ENCODE results near the gene SPTLC2. TPM values are rescaled to one million over a fixed set of nuclear protein-coding genes. Genes with fewer than 3 reads are reported as not detected.
"Not testable (repeated sequence)": the region's sequence is repeated elsewhere in the genome, so short reads cannot be mapped to it uniquely, and the experiment has no call there.

The SPTLC2 gene
- total RNA-seq, 1 donor from 2014 or later: 10.8 TPM

GRCh38 chr14:77599889-77600288 lies 16.5 kb downstream of the SPTLC2 start:
- intact Hi-C loops (cut with DNase I): no loop called here
- DNase-seq (ENCODE audit: missing footprints) (no peak), ATAC-seq (no peak)

DNA sequence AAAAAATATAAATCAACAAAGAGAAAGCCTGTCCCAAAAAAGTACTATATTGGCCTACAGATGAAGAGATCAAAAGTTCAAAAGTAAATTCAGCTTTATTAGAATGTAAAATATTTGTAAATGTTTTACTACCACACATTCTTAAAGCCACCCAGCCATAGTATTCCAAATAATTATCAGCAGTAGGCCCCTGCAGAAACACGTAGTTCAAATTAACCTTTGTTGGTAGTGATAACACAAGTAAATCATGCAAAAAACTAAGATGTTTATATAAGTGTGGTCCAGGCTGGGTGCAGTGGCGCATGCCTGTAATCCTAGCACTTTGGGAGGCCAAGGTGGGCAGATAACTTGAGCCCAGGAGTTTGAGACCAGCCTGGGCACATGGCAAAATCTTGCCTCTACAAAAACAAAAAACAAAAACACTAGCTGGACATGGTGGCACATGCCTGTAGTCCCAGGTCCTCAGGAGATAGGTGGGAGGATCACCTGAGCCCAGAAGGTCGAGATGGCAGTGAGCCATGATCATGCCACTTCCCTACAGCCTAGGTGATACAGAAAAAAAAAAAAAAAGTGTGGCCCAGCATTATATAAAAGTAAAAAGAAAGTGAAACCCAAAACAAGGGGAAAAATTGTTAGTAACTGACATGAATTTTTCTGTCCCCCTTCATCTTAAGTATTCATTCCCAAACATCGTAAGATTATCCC lies 17.9 kb downstream of the SPTLC2 start:
- intact Hi-C loops (cut with DNase I): no loop called here
- no peak for ATAC-seq
- no peak for DNase-seq (ENCODE audit: missing footprints)

GRCh38 chr14:77593501-77593961 lies 22.9 kb downstream of the SPTLC2 start:
- ATAC-seq (no peak), DNase-seq (ENCODE audit: missing footprints) (no peak)
- intact Hi-C loops (cut with DNase I): no loop called here

- DNase-seq (ENCODE audit: missing footprints) (no peak), ATAC-seq (no peak)
- intact Hi-C loops (cut with DNase I): no loop called here
These were observed 25.5 kb downstream of the SPTLC2 start for GRCh38 chr14:77590845-77591485.

DNA sequence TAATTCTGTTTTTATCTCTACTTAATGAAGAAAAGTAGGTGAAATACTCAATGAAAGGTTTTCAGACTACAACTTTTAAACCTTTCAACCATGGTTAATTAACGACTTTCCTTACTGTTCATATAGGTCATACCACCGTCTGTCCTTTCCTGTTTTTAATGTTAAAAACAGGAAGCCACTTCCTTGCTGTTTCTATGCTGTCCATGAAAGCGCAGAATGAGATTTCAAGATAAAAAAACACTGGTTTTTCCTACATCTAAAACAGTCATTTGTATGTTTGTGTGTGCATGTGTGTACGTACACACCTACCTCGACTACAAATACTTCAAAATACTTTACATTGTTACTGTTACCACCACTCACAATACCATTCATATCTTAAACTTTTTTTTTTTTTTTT lies 27.3 kb downstream of the SPTLC2 start:
- intact Hi-C loops (cut with DNase I): no loop called here
- no peak for ATAC-seq
- DNase-seq (ENCODE audit: missing footprints): no peak

DNA sequence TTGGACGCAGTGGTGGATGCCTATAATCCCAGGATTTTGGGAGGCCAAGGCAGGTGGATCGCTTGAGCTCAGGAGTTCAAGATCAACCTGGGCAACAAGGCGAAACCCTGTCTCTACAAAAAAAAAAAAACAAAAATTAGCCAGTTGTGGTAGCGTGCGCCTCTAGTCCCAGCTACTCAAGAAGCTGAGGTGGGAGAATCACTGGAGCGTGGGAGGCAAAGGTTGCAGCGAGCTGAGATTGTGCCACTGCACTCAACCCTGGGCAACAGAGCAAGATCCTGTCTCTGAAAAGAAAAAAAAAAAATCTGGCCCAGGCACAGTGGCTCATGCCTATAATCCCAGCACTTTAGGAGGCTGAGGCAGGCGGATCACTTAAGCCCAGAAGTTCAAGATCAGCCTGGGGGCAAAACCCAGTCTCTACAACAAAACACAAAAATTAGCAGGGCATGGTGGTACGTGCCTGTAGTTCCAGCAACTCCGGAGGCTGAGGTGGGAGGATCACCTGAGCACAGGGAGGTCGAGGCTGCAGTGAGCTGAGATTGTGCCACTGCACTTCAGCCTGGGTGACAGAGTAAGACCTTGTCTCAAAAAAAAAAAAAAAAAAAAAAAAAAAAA lies 27.9 kb downstream of the SPTLC2 start:
- ATAC-seq; intact Hi-C loops (cut with DNase I); DNase-seq (ENCODE audit: missing footprints): not testable (repeated sequence)

DNA sequence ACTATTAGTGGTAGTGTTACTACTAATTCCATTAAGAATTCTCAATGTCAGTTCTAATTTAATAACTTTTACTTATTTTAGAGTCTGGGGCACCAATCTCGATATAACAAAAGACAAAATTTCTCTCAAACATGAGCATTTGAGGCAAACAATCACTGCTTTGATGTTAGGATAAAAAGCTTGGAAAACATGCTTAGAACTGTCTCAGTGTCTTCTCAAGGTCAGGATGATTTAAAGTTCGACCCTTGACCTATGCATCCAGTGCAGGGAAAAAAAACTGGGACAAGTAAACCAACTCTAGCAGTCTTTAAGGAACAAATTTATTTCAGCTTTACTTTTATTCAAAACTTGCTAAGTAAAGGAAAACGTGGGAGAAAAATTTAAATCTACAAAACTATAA lies 31.1 kb downstream of the SPTLC2 start:
- DNase-seq (ENCODE audit: missing footprints): no peak
- intact Hi-C loops (cut with DNase I): no loop called here
- no peak for ATAC-seq

GRCh38 chr14:77584809-77585208 lies 31.6 kb downstream of the SPTLC2 start:
- no peak for DNase-seq (ENCODE audit: missing footprints)
- intact Hi-C loops (cut with DNase I): no loop called here
- ATAC-seq: no peak

GRCh38 chr14:77583657-77584056 lies 32.8 kb downstream of the SPTLC2 start:
- ATAC-seq (no peak), DNase-seq (ENCODE audit: missing footprints) (no peak)
- intact Hi-C loops (cut with DNase I): no loop called here

GRCh38 chr14:77582511-77582910 lies 33.9 kb downstream of the SPTLC2 start:
- intact Hi-C loops (cut with DNase I): no loop called here
- DNase-seq (ENCODE audit: missing footprints) (no peak), ATAC-seq (no peak)

- ATAC-seq: no peak
These were observed 35.4 kb downstream of the SPTLC2 start for GRCh38 chr14:77580964-77581505.

GRCh38 chr14:77580477-77580876 lies 36.0 kb downstream of the SPTLC2 start:
- intact Hi-C loops (cut with DNase I): no loop called here
- ATAC-seq: no peak

More at GRCh38 chr14:77580964-77581505, 35.4 kb downstream of the SPTLC2 start:
- intact Hi-C loops (cut with DNase I): no loop called here
- no peak for DNase-seq (ENCODE audit: missing footprints)

DNA sequence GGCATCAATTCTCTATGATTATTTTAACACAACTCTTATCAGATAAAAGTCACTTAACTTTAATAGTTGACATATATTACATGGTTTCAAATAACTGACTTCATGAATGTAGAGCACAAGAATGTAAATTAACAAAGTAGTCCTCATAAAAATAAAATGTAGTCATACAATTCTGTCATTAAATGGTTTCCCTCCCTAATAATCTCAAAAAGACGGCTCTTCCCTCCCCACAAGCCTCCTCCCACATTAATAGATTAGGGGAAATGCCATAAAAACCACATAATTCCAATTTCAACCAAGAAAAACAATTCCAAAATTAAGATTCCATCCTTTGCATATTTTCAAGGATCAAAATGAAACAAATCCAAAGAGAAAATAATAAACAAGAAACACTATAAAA lies 36.7 kb downstream of the SPTLC2 start:
- intact Hi-C loops (cut with DNase I): no loop called here
- DNase-seq (ENCODE audit: missing footprints): no peak
- no peak for ATAC-seq

More at GRCh38 chr14:77580477-77580876, 36.0 kb downstream of the SPTLC2 start:
- no peak for DNase-seq (ENCODE audit: missing footprints)

GRCh38 chr14:77579065-77579464 lies 37.4 kb downstream of the SPTLC2 start:
- ATAC-seq (no peak), DNase-seq (ENCODE audit: missing footprints) (no peak)
- intact Hi-C loops (cut with DNase I): no loop called here

DNA sequence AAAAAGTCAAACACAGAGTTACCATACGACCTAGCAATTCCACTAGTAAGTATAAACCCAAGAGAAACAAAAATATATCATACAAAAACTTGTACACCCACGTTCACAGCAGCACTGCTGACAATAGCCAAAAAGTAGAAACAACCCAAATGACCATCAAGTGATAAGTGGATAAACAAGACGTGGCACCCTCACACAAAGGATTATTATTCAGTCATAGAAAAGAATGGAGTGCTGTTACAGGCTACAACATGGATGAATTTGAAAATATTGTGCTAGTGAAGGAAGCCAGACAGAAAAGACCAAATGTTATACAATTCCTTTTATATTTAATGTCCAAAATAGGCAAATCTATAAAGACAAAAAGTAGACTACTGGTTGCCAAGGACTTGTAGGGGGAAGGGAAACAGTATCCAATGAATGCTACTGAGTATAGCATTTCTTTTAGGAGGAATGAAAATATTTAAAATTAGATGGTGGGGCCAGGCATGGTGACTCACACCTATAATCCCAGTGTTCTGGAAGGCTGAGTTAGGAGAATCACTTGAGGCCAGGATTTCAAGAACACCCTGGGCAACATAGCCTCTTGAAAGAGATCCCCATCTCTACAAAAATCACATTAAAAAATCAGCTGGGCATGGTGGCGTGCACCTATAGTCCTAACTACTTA lies 41.9 kb downstream of the SPTLC2 start:
- ATAC-seq: no peak
- no peak for DNase-seq (ENCODE audit: missing footprints)
- intact Hi-C loops (cut with DNase I): no loop called here

GRCh38 chr14:77573964-77574363 lies 42.5 kb downstream of the SPTLC2 start:
- intact Hi-C loops (cut with DNase I): no loop called here
- DNase-seq (ENCODE audit: missing footprints): no peak
- no peak for ATAC-seq

- intact Hi-C loops (cut with DNase I): no loop called here
- ATAC-seq (no peak), DNase-seq (ENCODE audit: missing footprints) (no peak)
These were observed 45.6 kb downstream of the SPTLC2 start for GRCh38 chr14:77570706-77571268.

GRCh38 chr14:77565994-77566305 lies 50.5 kb downstream of the SPTLC2 start:
- DNase-seq (ENCODE audit: missing footprints) (no peak), ATAC-seq (no peak)
- intact Hi-C loops (cut with DNase I): no loop called here
